Measurements from ENCODE around the gene KRTAP5-1.

Gene KRTAP5-1

DNA sequence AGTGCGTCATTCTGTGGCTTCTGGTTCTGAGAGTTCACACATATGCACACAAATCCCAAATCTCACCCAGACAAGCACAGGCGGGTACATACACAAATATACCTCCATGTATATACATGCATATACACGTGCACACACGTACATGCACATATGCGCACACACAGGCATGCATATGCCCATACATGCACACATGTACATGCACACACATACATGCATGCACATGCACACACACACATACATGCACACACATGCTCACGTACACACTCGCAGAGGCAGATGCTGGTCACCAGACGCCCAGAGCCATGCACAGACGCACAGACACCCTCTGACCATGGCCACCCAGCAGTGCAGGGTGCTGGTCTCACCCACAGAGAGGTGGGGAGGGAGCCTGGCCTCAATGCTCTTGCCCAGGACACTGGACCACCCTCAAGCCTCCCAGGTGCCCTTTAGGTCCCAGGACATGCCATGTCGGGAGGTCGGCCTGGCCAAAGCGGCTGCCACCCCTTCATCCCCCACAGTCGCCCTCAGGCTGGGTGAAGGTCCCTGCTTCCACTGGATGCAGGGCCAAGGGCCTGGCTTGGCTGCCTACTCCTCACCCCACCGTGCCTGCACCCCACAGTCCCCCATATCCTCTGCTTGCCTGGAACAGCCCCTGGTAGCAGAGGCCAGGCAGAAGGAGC, 22.5 kb downstream of the KRTAP5-1 start:
- no peak overlapping the region for H3K9ac ChIP-seq (ENCODE audit: low read length)
- no peaks in the 10 kb centered on the region for H3K79me2 ChIP-seq (ENCODE audit: insufficient read depth, low read length)
- H3K9me3 ChIP-seq (ENCODE audit: insufficient read depth, low read length), result no peaks in the 10 kb centered on the region
- H3K27ac ChIP-seq (ENCODE audit: low read depth, low read length), result no peak overlapping the region
- H3K36me3 ChIP-seq (ENCODE audit: low read length), result no peaks in the 10 kb centered on the region
- no peaks in the 10 kb centered on the region for H3F3A ChIP-seq (ENCODE audit: insufficient read depth)
- no peaks in the 10 kb centered on the region for H3K9me2 ChIP-seq (replicated peaks; ENCODE audit: insufficient read depth, low read length)
- no peak overlapping the region for H2AFZ ChIP-seq (ENCODE audit: low read depth, low read length, severe bottlenecking)
- no peak overlapping the region for H3K4me3 ChIP-seq (ENCODE audit: insufficient read depth, low read length, poor library complexity, severe bottlenecking)
- TF ChIP-seq EZH2phosphoT487 (conservative IDR thresholded peaks at IDR 0.05; ENCODE audit: low read length), result no peak
- TF ChIP-seq, protein P1, sequence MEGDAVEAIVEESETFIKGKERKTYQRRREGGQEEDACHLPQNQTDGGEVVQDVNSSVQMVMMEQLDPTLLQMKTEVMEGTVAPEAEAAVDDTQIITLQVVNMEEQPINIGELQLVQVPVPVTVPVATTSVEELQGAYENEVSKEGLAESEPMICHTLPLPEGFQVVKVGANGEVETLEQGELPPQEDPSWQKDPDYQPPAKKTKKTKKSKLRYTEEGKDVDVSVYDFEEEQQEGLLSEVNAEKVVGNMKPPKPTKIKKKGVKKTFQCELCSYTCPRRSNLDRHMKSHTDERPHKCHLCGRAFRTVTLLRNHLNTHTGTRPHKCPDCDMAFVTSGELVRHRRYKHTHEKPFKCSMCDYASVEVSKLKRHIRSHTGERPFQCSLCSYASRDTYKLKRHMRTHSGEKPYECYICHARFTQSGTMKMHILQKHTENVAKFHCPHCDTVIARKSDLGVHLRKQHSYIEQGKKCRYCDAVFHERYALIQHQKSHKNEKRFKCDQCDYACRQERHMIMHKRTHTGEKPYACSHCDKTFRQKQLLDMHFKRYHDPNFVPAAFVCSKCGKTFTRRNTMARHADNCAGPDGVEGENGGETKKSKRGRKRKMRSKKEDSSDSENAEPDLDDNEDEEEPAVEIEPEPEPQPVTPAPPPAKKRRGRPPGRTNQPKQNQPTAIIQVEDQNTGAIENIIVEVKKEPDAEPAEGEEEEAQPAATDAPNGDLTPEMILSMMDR (IDR thresholded peaks at IDR 0.05; ENCODE audit: insufficient read depth, low read length, poor library complexity, severe bottlenecking), result no peak
- H3K27me3 ChIP-seq (ENCODE audit: low read length), result no peaks in the 10 kb centered on the region
- no peak overlapping the region for H3K4me2 ChIP-seq (ENCODE audit: low read depth, low read length, poor library complexity, severe bottlenecking)
- no peaks in the 10 kb centered on the region for H4K20me1 ChIP-seq (ENCODE audit: low read depth, low read length)

DNA sequence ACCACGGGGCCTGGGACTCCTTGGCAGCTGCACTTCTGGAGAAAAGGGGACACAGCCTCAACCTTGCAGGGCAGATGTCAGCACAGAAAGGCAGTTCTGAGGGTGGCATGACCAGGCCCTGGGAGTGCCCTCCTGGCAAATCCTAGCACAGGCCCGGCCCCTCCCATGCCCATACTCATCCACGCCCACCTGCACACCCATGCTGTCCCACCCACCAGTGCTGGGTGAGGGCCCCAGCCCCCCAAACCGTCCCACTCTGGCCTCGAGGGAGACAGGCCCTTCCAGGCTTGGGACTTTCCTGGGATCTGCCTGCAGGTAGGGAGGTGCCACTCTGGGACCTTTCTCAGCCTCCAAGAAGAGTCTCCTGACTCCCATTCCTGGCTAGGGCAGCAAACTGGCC, 23.1 kb downstream of the KRTAP5-1 start:
- Histone ChIP-seq H3K4me3 (ENCODE audit: insufficient read depth, low read length, poor library complexity, severe bottlenecking) (no peak overlapping the region), H3K9ac (ENCODE audit: low read length) (no peak overlapping the region), H3K4me2 (ENCODE audit: low read depth, low read length, poor library complexity, severe bottlenecking) (no peak overlapping the region), H3K36me3 (ENCODE audit: low read length) (no peaks in the 10 kb centered on the region), H3K27me3 (ENCODE audit: low read length) (no peaks in the 10 kb centered on the region), H3F3A (ENCODE audit: insufficient read depth) (no peaks in the 10 kb centered on the region), H3K79me2 (ENCODE audit: insufficient read depth, low read length) (no peaks in the 10 kb centered on the region), H3K9me3 (ENCODE audit: insufficient read depth, low read length) (no peaks in the 10 kb centered on the region), H2AFZ (ENCODE audit: low read depth, low read length, severe bottlenecking) (no peak overlapping the region), H4K20me1 (ENCODE audit: low read depth, low read length) (no peaks in the 10 kb centered on the region), H3K9me2 (replicated peaks; ENCODE audit: insufficient read depth, low read length) (no peaks in the 10 kb centered on the region), H3K27ac (ENCODE audit: low read depth, low read length) (no peak overlapping the region)
- TF ChIP-seq, protein P1 (IDR thresholded peaks at IDR 0.05; ENCODE audit: insufficient read depth, low read length, poor library complexity, severe bottlenecking), result no peak
- no peak for TF ChIP-seq EZH2phosphoT487 (conservative IDR thresholded peaks at IDR 0.05; ENCODE audit: low read length)

DNA sequence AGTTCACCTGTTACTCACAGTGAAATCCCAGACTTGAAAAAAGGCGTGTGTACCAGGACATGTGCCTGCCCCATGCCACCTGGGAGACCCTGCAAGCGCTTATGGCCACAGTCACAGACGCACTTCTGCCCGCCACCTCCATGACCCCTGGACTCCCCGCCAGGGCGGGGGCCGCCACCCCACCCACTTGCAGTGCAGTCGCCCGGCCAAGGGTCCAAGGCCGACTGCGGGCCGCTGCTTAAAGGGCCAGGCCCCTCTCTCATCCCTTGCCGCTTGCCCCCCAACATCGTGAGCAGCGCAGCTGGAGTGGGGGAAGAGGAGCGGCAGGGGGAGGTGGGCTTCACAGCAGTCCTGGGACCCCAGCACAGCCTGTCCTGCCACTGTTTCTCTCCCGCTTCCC, 23.8 kb downstream of the KRTAP5-1 start:
- no peaks in the 10 kb centered on the region for H3K27me3 ChIP-seq (ENCODE audit: low read length)
- H3K27ac ChIP-seq (ENCODE audit: low read depth, low read length), result no peak overlapping the region
- H3K9me2 ChIP-seq (replicated peaks; ENCODE audit: insufficient read depth, low read length), result no peaks in the 10 kb centered on the region
- H2AFZ ChIP-seq (ENCODE audit: low read depth, low read length, severe bottlenecking), result no peak overlapping the region
- H3K4me2 ChIP-seq (ENCODE audit: low read depth, low read length, poor library complexity, severe bottlenecking), result no peak overlapping the region
- no peaks in the 10 kb centered on the region for H3K79me2 ChIP-seq (ENCODE audit: insufficient read depth, low read length)
- no peaks in the 10 kb centered on the region for H3K36me3 ChIP-seq (ENCODE audit: low read length)
- no peak overlapping the region for H3K9ac ChIP-seq (ENCODE audit: low read length)
- no peaks in the 10 kb centered on the region for H3F3A ChIP-seq (ENCODE audit: insufficient read depth)
- no peaks in the 10 kb centered on the region for H3K9me3 ChIP-seq (ENCODE audit: insufficient read depth, low read length)
- H3K4me3 ChIP-seq (ENCODE audit: insufficient read depth, low read length, poor library complexity, severe bottlenecking), result no peak overlapping the region
- H4K20me1 ChIP-seq (ENCODE audit: low read depth, low read length), result no peaks in the 10 kb centered on the region
- TF ChIP-seq, protein P1 (IDR thresholded peaks at IDR 0.05; ENCODE audit: insufficient read depth, low read length, poor library complexity, severe bottlenecking), result no peak
- no peak for TF ChIP-seq EZH2phosphoT487 (conservative IDR thresholded peaks at IDR 0.05; ENCODE audit: low read length)
